Duodenal mucosa (tissue), 2 donors: ENCODE measurements around the gene PARK7.

Experiments used
- H3K27ac ChIP-seq: one replicate; pipeline ENCODE4 v1.7.0; 2013; ENCODE audit warnings: low read depth, low read length
- H3K27me3 ChIP-seq, 2 donors: one replicate each; pipeline ENCODE4 v1.7.0; 2013; ENCODE audit warnings: low read length in 2 of 2, control low read depth in 1 of 2; ENCODE audit not compliant: insufficient read depth in 2 of 2, control insufficient read depth in 1 of 2
- H3K36me3 ChIP-seq, 2 donors: one replicate each; pipeline ENCODE4 v1.7.0; 2013; ENCODE audit warnings: low read length in 2 of 2, control low read depth in 1 of 2; ENCODE audit not compliant: insufficient read depth in 2 of 2, control insufficient read depth in 1 of 2
- H3K4me1 ChIP-seq, 2 donors: one replicate each; pipeline ENCODE4 v1.7.0; 2013; ENCODE audit warnings: low read length in 2 of 2, control low read depth in 1 of 2; ENCODE audit not compliant: insufficient read depth in 2 of 2, control insufficient read depth in 1 of 2
- H3K4me3 ChIP-seq, 2 donors: one replicate each; pipeline ENCODE4 v1.7.0; 2013; ENCODE audit warnings: low read length in 2 of 2, low read depth in 1 of 2
- H3K9ac ChIP-seq, 2 donors: one replicate each; pipeline ENCODE4 v1.7.0; 2013; ENCODE audit warnings: low read length in 2 of 2, low read depth in 1 of 2
- H3K9me3 ChIP-seq, 2 donors: one replicate each; pipeline ENCODE4 v1.7.0; 2013; ENCODE audit warnings: low read length in 2 of 2, control low read depth in 1 of 2; ENCODE audit not compliant: control insufficient read depth in 1 of 2

PARK7 gene

DNA sequence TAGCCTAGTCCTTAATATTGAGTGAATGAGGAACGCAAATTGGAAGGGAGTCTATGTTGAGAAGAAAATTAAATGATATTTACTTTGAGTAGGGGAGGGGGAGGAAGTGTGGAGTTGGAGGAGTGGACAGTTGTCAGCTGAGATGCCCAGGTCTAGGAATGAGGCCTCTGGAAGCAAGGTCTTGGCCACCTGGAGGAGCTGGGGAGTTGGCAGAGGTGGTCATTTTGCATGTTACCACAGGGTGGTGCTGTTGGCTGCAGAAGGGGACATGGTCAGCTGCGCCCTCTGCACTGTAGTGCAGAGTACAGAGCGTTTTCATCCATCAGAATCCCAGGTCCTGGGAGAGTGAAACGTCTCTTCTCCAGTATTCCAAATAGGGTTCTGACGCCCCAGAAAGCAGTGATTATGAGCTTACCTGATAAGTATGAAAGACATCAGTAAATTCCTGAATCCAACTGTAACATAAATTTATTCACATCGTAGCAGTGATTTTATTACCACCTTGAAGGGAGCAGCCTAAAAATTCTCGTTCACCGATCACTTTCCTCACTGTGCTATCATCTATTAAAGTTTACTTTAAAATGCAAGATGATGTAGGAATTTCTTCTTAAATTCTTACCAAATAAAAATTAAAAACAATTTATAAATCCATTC lies 13.8 kb downstream of the PARK7 start:
- H3K27ac ChIP-seq = no peak overlapping the region
- no peaks in the 10 kb centered on the region for H3K27me3 ChIP-seq

DNA sequence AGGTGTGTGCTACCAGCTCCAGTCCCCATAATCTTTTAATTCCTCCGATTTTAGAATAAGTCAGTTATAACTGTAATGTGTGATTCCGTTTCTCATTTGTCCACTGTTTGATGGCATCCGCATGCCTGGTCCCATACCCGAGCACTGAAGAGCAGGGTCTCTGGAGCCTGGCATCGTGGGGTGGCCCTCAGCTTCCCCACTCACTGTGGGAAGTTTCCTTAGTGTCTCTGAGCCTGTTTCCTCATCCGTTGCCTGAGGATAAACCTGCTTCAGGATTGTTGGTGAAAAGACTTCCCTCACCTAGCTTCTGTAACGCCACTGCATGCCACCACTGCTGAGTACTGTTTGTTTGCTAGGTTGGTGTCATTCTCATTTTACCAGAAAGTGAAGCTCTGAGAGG lies 19.5 kb downstream of the PARK7 start:
- peaks cover 38 to 74% of the 10 kb centered on the region in 2 donors for H3K36me3 ChIP-seq

More for the DNA sequence above, 13.8 kb downstream of the PARK7 start:
- Histone ChIP-seq H3K9ac (no peak overlapping the region), H3K36me3 (peaks cover 14 to 58% of the 10 kb centered on the region in 2 donors), H3K4me1 (no peaks in the 10 kb centered on the region), H3K4me3 (no peak overlapping the region), H3K9me3 (no peaks in the 10 kb centered on the region)

DNA sequence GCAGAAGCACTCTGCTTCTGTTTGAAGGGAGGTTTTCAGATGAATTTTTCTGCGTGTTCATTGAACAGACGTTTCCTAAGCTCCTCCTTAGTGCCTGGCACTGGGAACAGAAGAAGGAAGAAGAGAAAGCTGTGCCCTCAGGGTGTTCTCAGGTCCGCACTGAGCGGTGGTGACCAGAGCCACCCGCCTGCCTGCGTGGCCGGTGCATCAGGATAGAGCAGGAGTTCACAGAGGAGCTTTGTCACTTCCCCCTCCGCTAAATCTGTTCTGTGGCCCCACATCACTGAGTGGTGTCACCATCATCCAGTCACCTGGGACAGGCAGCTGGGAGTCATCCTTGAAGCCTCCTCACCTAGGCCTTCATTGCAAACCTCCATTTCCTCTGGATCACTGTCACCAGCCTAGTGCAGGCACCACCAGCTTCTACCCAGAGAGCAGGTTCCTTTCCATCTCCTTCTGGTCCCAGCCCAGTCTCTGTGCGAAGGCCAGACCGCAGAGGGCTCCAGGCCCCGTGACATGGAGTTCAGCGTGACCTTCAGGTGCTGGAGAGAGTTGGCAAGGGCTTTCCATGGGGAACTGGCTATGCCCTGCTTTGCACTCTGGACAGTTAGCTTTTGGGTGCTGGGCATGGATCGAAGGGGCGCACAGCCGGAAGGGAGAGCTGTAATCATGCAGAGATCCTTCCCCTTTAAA lies 21.7 kb downstream of the PARK7 start:
- no peaks in the 10 kb centered on the region for H3K9me3 ChIP-seq
- H3K27me3 ChIP-seq = no peaks in the 10 kb centered on the region
- peaks cover 0 to 3% of the 10 kb centered on the region in 2 donors for H3K4me1 ChIP-seq
- H3K36me3 ChIP-seq = peaks cover 42 to 68% of the 10 kb centered on the region in 2 donors
- H3K9ac ChIP-seq = no peak overlapping the region
- H3K4me3 ChIP-seq = no peak overlapping the region
- no peak overlapping the region for H3K27ac ChIP-seq

More for the DNA sequence above, 19.5 kb downstream of the PARK7 start:
- no peak overlapping the region for H3K4me3 ChIP-seq
- no peak overlapping the region for H3K9ac ChIP-seq
- H3K27ac ChIP-seq = no peak overlapping the region
- H3K27me3 ChIP-seq = no peaks in the 10 kb centered on the region
- no peaks in the 10 kb centered on the region for H3K9me3 ChIP-seq
- peaks cover 0 to 3% of the 10 kb centered on the region in 2 donors for H3K4me1 ChIP-seq

DNA sequence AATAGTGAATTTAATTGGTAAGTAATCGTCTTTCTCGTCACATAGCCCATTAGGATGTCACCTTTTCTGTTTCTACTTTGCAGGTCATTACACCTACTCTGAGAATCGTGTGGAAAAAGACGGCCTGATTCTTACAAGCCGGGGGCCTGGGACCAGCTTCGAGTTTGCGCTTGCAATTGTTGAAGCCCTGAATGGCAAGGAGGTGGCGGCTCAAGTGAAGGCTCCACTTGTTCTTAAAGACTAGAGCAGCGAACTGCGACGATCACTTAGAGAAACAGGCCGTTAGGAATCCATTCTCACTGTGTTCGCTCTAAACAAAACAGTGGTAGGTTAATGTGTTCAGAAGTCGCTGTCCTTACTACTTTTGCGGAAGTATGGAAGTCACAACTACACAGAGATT lies 23.3 kb downstream of the PARK7 start:
- H3K4me3 ChIP-seq = no peak overlapping the region
- no peak overlapping the region for H3K27ac ChIP-seq
- no peak overlapping the region for H3K9ac ChIP-seq
- H3K36me3 ChIP-seq = peaks cover 37 to 53% of the 10 kb centered on the region in 2 donors
- H3K4me1 ChIP-seq = peaks cover 0 to 3% of the 10 kb centered on the region in 2 donors
- H3K27me3 ChIP-seq = no peaks in the 10 kb centered on the region
- H3K9me3 ChIP-seq = no peaks in the 10 kb centered on the region

DNA sequence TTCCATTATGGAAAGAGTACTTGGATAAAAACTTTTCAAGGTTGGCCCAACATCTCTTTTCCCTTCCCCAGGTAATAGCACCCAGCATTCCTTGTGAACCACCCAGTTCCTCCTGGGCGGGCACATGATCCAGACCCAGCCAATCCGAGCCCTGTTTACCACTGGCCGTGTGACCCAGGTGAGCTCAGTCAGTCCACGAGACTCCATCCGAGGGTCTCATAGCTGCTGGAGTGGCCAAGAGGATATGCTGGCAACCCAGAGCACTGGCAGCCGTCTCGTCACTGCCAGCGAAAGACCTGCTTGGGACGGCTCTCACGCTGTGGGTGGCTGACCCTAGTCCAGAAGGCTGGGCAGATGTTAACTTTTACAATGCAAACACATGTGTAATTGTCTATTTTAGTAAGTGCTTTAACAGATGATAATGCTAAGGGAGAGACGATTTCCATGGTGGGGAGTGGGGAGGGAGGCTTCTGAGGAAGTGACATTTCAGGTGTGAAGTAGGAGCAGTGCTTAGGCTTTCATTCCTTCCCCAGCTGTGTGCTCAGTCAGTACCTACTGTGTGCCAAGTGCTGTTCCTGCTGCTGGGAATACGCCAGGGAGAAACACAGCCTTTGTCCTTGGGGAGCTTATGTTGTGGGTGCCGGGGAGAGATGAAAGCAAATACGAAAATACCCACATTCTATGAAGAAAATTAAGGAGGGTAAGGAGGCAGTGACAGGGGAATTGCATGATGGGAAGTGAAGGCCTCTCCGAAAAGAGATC lies 24.5 kb downstream of the PARK7 start:
- Histone ChIP-seq H3K9ac (no peak overlapping the region), H3K36me3 (peaks cover 33 to 50% of the 10 kb centered on the region in 2 donors), H3K4me1 (peaks cover 0 to 3% of the 10 kb centered on the region in 2 donors), H3K4me3 (no peak overlapping the region), H3K27me3 (no peaks in the 10 kb centered on the region), H3K9me3 (no peaks in the 10 kb centered on the region), H3K27ac (no peak overlapping the region)

DNA sequence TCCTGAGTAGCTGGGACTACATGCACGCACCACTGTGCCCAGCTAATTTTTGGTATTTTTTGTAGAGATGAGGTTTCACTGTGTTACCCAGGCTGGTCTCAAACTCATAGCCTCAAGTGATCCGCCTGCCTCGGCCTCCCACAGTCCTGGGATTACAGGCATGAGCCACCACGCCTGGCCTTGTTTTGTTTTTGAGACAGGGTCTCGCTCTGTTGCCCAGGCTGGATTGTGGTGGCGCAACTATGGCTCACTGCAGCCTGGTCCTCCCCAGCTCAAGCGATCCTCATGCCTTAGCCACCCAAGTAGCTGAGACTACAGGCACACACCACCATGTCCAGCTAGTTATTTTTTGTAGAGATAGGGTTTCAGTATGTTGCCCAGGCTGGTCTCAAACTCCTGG lies 26.0 kb downstream of the PARK7 start:
- Histone ChIP-seq H3K27ac (no peak overlapping the region), H3K9ac (no peak overlapping the region), H3K9me3 (no peaks in the 10 kb centered on the region), H3K4me1 (peaks cover 0 to under 1% of the 10 kb centered on the region in 2 donors), H3K36me3 (peaks cover 31 to 46% of the 10 kb centered on the region in 2 donors), H3K4me3 (no peak overlapping the region), H3K27me3 (no peaks in the 10 kb centered on the region)

DNA sequence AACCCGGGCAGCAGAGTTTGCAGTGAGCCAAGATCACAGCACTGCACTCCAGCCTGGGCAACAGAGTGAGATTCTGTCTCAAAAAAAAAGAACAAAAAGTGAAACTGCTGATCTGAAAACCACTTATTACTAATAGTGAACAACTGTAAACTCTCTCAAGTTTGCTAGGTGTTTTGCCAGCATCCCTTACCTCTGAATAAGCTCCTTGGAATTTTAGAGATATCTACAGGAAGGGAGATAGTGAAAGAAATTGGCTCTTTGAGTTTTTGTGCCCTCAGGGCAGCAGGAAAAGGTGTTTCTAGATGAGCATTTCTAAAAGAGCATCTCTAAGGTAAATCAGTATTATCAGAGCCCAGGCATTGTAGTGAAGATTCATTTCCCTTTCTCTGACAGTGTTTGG lies 27.1 kb downstream of the PARK7 start:
- Histone ChIP-seq H3K9me3 (no peaks in the 10 kb centered on the region), H3K4me1 (no peaks in the 10 kb centered on the region), H3K9ac (no peak overlapping the region), H3K4me3 (no peak overlapping the region), H3K36me3 (peaks cover 25 to 38% of the 10 kb centered on the region in 2 donors), H3K27me3 (no peaks in the 10 kb centered on the region), H3K27ac (no peak overlapping the region)

DNA sequence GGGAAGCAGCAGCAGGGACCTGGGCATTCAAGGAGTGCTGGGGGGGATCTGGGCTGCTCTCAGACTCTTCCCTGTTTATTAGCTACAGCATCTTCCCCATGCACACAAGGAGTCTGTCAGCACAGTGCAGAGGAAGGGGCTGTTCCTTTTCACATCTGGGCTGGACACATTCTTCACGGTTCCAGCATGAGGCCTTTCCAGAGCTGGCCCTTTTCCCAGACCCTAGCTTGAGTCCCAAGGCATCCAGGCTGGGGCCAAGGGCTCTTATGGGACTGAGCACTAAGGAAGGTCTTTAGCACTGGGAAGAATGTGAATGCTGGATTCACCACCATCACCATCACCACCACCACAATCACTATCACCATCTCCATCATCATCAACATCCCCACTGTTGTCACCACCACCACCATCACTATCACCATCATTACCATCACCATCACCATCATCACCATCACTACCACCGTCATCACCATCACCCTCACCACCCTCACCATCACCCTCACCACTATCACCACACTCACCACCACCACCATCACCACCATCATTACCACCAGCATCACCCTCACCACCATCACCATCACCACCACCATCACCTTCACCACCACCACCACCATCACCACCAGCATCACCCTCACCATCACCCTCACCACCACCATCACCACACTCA lies 28.4 kb downstream of the PARK7 start:
- H3K9me3 ChIP-seq = no peaks in the 10 kb centered on the region
- no peaks in the 10 kb centered on the region for H3K4me1 ChIP-seq
- H3K27me3 ChIP-seq = no peaks in the 10 kb centered on the region
- H3K36me3 ChIP-seq = peaks cover 12 to 25% of the 10 kb centered on the region in 2 donors
- no peak overlapping the region for H3K27ac ChIP-seq
- H3K4me3 ChIP-seq = no peak overlapping the region
- H3K9ac ChIP-seq = no peak overlapping the region

DNA sequence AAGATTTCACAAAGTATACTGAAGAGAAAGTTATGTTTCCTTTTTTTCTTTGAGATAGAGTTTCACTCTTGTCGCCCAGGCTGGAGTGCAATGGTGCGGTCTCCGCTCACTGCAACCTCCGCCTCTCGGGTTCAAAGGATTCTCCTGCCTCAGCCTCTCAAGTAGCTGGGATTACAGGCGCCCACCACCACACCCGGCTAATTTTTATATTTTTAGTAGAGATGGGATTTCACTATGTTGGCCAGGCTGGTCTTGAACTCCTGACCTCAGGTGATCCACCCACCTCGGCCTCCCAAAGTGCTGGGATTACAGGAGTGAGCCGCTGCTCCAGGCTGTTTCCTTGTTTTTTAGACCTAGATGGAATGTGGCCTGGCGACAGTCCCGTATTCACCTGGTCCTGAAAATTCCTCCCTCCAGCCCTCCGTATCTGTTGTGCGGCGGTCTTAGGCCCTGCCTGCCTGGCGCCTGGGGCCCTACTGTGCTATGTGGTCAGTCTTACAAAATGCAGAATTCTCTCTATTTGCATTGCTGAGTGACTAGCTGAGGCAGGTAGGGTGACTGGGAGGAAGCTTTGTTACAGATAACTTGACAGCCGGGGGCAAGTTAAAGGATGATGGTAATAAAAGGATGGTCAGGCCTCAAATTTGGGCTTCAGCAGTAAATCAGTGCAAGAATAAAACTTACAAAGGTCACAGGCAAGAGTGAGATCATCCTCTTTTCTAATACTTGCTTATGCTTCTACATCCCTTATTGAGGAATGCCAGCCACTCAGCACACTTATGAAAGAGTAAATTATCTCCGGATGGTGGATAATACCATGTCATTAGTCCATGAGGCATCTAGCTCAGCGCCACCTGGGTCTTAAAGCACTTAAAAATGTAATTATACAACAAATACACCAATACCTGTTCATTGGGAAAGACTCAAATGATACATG lies 30.3 kb downstream of the PARK7 start:
- Histone ChIP-seq H3K9ac (no peak overlapping the region), H3K4me3 (no peak overlapping the region), H3K27me3 (no peaks in the 10 kb centered on the region), H3K36me3 (peaks cover 0 to 7% of the 10 kb centered on the region in 2 donors), H3K27ac (no peak overlapping the region), H3K4me1 (no peaks in the 10 kb centered on the region), H3K9me3 (no peaks in the 10 kb centered on the region)
